ENCODE results near the gene BBS5.
"Not testable (repeated sequence)": the region's sequence is repeated elsewhere in the genome, so short reads cannot be mapped to it uniquely, and the experiment has no call there.

Gene BBS5

GRCh38 chr2:169448316-169448715, 31.0 kb upstream of the BBS5 start:
- no peak for TF ChIP-seq CTCF (IDR thresholded peaks at IDR 0.05; ENCODE audit: low read depth, low read length)
- no peak for DNase-seq (ENCODE audit: low read depth)
- no peak overlapping the region for H3K4me3 ChIP-seq (ENCODE audit: low read depth, low read length)

- no peak for DNase-seq (ENCODE audit: low read depth)
- H3K4me3 ChIP-seq (ENCODE audit: low read depth, low read length) = no peak overlapping the region
- TF ChIP-seq CTCF (IDR thresholded peaks at IDR 0.05; ENCODE audit: low read depth, low read length) (no peak), POLR2A (IDR thresholded peaks at IDR 0.05; ENCODE audit: extremely low read depth, insufficient read length) (no peak), MAX (IDR thresholded peaks at IDR 0.05; ENCODE audit: low read depth, low read length) (no peak), MYC (IDR thresholded peaks at IDR 0.05; ENCODE audit: low read depth, low read length) (no peak)
These were observed 30.4 kb upstream of the BBS5 start for GRCh38 chr2:169448865-169449264.

- TF ChIP-seq MAX (IDR thresholded peaks at IDR 0.05; ENCODE audit: low read depth, low read length) (no peak), CTCF (IDR thresholded peaks at IDR 0.05; ENCODE audit: low read depth, low read length) (peak; percentile 49), MYC (IDR thresholded peaks at IDR 0.05; ENCODE audit: low read depth, low read length) (no peak)
- H3K4me3 ChIP-seq (ENCODE audit: low read depth, low read length) = no peak overlapping the region
- peak; percentile 67 for DNase-seq (ENCODE audit: low read depth)
These were observed 27.2 kb upstream of the BBS5 start for GRCh38 chr2:169452080-169452479.

- H3K4me3 ChIP-seq (ENCODE audit: low read depth, low read length); DNase-seq (ENCODE audit: low read depth): not testable (repeated sequence)
These were observed 26.2 kb upstream of the BBS5 start for GRCh38 chr2:169453044-169453443.

GRCh38 chr2:169461143-169461542, 18.2 kb upstream of the BBS5 start:
- H3K4me3 ChIP-seq (ENCODE audit: low read depth, low read length) = no peak overlapping the region
- TF ChIP-seq CTCF (IDR thresholded peaks at IDR 0.05; ENCODE audit: low read depth, low read length) (no peak), MAX (IDR thresholded peaks at IDR 0.05; ENCODE audit: low read depth, low read length) (no peak), MYC (IDR thresholded peaks at IDR 0.05; ENCODE audit: low read depth, low read length) (no peak), POLR2A (IDR thresholded peaks at IDR 0.05; ENCODE audit: extremely low read depth, insufficient read length) (no peak)
- no peak for DNase-seq (ENCODE audit: low read depth)

GRCh38 chr2:169462896-169463695, 16.2 kb upstream of the BBS5 start:
- no peak for TF ChIP-seq CTCF (IDR thresholded peaks at IDR 0.05; ENCODE audit: low read depth, low read length)
- TF ChIP-seq POLR2A (IDR thresholded peaks at IDR 0.05; ENCODE audit: extremely low read depth, insufficient read length) = no peak
- no peak for DNase-seq (ENCODE audit: low read depth)
- H3K4me3 ChIP-seq (ENCODE audit: low read depth, low read length) = no peak overlapping the region
